Tracheal epithelial cell (primary cell): ENCODE data around the gene ZSCAN22. TPM values are rescaled to one million over a fixed set of nuclear protein-coding genes. Genes with fewer than 3 reads are reported as not detected.

Experiments used
- total RNA-seq: library from RNA; depleted of rRNA; stranded (reverse); fragments of >200 nt; gene quantifications from 2 replicates; pipeline ENCODE4 v1.2.1, GENCODE V29; 2014

Gene ZSCAN22
- total RNA-seq, result 2.2 and 2.6 TPM in 2 replicates

DNA sequence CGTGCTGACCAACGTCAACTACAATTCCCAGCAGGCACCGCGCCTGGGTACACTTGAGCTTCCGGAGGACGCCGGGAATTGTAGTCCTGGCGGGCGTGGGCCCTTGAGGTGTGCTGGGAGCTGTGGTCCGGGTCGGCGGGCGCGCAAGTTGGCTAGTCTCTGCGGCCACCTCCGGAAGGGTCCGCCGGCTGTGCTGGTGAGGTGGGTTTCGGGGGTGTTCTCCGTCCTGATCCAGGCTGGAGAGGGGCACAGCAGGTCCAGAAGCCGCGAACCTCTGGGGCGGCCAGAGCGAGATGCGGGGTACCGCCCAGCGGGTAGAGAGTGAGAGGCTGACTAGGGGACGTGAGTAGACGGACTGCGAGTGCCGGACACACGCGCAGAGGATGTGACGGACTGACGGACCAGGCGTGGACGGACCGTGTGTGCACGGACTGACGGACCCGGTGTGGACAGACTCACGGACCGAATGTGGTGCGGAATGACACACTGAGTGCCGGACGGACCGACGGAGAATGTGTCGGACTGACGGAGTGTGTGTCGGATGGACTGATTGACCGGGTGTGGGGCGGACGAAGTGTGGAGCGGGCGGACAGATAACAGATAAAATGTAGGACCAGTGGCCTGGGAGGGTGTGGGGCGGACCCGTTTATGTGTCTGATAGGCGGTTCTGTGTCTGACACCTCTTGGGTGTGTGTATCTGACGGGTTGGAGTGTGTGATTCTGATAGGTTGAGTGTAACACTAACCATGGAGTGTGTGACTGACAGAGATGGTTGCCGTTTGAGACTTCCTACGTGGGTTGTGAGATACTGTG is at the start of gene ZSCAN22:
Gene ZSCAN22, plus strand, starts transcription at position 81 of the 813 bp plus-strand sequence. CDS start 7,809 bp downstream, outside the sequence.

DNA sequence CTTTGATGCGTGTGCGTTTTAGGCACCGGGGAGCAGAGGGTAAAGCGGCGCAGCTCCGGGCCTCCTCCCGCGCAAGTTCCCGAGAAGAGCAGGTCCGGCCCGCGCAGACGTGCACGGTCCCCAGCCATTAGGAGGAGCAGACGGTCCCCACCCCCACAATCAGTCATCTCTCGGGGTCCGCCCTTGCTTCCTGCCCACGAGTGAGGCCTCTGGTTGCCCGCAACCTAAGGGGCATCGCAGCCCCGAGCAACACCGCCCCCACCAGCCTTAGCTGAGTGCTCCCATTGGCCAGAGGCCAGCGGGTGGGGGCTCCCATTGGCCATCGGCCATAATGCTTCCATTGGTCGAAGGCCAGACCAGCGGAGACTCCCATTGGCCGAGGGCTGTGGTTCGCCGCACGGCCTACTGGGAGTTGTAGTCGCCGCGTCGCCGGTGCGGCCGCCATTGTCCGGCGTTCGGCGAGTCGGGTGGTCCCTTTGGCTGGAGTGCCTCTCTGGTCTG is 48.2 kb upstream of the ZSCAN22 start, which contains the start of gene ZNF8:
Gene ZNF8, plus strand, starts transcription at position 415 of the 501 bp plus-strand sequence. CDS start 127 bp downstream, outside the sequence.

DNA sequence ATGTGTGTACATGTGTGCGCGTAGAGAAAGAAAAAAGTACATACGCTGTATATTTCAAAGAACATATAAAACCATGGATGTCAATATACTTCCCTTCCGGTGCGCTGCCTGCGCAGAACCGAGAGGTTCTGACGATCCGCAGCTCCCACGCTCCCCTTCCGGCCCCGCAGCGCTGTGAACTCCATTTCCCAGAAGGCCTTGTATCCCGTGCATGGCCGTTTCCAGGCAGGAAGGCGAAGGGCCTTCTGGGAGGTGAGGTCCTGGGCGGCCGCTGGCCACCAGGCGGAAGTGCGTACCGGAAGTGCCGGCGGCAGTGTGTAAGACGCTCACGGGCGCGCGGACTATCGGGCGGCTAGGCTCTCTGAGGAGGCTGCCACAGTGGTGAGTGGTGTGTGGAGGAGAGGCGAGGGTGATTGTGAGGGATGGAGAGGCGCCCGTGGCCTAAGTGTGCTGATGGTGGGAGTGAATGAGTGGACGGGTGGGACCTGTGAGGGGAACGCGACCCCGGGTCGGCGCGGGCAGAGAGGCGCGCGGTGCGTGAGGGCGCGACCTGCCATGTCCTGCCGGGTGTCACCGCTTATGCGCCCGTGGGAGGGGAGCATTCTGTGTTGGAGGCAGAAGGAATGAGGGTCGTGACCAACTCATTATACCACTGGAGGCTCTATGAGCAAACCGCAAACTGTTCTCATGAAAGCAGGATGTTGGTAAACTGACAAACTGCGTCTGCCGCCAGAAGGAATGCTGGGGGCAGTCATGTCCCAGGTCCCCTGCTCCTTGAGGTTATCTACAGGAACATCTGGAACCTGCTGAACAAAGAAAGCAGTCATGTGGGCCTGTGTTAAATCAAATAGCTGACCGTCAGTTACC is 21.5 kb upstream of the ZSCAN22 start, which contains the start of gene ERVK3-1:
Gene ERVK3-1, plus strand, starts transcription at position 313 of the 867 bp plus-strand sequence. CDS start 6,792 bp downstream, outside the sequence.

DNA sequence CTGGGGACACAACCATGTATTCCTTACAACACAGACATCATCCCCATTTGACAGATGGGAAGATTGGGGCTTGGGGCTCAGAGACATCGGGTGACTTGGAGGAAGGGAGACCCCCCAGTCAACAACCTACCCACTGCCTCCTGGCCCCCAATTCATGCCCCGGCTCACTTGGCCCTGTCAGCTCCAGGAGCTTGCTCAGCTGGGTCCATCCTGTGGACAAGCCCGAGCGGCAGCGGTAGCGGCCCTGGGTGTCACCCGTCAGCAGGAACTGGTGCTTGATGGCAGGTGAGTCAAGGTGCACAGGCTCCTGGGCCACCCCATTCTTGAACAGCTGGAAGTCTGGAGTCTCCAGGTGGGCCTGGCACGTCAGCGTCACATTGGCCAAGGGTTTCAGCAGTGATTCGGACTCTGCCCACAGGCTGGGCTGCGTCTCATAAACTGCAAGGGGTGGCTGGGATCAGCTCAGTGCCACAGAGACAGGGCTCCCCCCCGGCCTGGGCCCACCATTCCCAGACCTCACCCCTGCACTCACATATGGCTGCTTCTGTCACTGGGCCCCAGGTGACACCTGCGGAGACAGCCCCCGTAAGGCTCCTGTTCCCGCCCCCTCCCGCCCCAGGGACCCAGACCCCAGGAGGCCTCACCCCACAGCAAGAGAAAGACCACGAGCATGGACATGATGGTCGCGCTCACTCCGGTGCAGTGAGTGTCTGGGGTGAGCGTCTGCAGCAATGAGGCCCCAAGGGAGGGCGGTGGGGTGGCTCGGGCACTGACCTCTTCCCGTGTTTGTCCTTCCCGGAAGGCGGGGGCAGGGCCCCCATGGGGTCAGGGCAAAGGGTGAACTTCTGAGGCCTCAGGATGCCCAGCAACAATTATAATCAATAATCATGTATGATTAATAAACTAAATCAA is 26.2 kb downstream of the ZSCAN22 start, which contains the start of gene A1BG:
Gene A1BG, minus strand, starts transcription at position 733 of the 912 bp plus-strand sequence. Its CDS starts 55 bp downstream, at position 678.

DNA sequence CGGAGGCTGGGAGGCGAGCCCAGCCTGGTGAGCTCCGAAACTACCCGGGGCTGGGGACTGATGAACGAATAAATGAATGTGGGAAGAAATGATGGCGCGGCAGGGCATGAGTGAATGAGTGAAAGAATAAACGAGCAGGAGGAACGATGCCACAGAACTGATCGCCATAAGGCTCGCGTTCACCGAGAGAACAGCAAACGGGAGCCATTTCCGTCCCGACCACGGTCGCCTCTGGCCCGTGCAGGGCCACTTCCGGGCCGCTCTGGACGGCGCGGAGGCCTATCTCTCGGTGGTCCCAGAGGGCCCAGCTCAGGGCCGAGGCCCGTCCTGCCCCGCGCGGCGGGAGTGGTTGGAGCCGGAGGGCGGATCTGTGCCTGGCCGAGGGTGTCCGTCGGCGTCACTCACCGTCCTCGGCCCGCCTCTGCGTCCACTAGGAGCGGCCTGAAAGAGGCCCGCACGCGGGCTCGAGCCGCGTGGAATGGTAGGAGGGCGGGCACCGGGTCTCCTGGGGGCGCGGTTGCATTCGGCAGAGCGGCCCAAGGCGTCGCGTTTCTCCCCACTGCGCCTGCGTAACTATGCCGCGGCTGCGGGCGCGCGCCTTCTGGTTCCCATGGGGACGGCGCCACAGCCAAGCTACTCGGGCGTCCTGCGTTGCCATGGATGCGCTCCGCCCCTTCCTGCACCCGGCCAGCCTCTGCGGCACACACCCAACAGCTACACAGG is 35.6 kb downstream of the ZSCAN22 start, which contains the start of gene ZNF497:
Gene ZNF497, minus strand, starts transcription at position 480 of the 723 bp plus-strand sequence. CDS start 5,116 bp downstream, outside the sequence.

DNA sequence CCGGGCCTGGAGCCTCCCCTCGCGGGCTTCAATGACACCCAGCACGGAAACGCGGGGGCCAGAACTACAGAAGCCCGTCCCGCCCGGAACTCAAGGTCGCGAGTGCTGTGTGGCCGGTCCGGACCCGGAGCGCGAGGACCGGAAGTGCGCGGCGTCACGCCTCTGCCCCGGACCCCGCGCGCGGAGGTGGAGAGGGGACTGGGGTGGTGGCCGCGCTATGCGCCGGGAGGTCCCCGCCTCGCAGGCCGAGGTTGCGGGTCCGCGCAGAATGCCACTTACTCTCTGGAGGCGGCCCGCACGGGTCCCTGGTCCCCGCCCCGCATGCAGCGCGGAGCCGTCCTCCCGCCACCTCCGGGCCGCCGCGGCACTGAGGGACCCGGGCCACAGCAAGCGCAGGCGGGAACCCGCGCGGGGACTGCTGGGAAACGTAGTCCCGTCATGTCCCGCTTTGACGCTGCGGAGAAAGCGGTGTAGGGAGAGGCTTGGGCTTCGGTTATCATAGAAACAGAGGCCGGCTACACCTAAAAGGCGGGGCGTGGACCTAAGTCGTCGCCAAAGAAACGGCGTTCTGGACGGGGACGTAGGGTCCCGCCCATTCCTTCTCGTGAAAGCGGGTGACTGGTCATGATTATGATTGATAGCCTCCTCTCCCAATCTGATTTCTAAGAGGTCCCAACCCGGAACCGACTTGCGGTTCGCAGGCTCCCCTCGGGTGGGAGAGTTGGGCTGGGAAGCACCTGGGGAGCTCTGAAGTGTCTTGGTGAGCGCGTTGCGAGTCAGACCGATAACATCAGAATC is 54.1 kb downstream of the ZSCAN22 start, which contains the start of gene ZNF837:
Gene ZNF837, minus strand, starts transcription at position 369 of the 798 bp plus-strand sequence. CDS start 11,698 bp downstream, outside the sequence.

DNA sequence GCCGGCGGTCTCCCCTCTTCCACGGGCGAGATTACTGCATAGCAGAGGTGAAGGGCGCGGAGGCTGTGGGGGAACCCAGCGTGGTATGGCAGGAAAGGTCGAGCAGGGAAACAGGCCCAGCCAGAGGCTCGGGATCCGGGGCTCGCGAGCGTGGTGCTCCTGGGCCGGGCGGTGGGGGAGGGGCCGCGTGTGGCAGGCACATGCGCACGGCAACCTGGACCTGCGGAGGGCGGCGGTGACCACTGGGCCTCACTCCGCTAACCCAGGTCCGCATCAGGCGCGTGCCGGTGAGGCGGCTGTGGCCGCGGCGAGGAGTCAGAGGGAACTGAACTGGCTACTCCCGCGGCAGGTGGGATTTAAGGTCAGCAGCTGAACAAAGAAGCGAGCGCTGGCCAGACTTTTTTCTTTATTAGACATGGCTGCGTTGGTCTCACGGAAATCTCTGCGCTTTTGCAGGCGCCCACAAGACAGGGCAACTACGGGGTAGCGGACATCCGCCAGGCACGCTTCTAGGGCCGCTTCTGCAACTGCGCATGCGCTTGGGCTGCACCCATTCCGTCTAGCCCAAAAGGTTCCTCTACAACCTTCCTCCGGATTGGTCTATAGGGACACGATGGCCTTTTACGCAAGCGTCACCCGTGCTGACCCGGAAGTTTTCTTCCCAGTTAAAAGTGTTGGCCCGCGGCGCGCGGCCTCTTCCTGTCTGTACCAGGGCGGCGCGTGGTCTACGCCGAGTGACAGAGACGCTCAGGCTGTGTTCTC is 60.0 kb downstream of the ZSCAN22 start, which contains the start of gene RPS5:
Gene RPS5, plus strand, starts transcription at position 694 of the 762 bp plus-strand sequence. CDS start 869 bp downstream, outside the sequence.

Other genes starting within 250 kb of the ZSCAN22 start
- gene ZSCAN18, start 228.8 kb upstream of the ZSCAN22 start, total RNA-seq, result 44.1 and 55.2 TPM in 2 replicates
- gene ZNF329, start 176.2 kb upstream of the ZSCAN22 start, total RNA-seq, result 10.1 and 13.6 TPM in 2 replicates
- 25.8 and 30.3 TPM in 2 replicates for gene ZNF274, start 143.9 kb upstream of the ZSCAN22 start, total RNA-seq
- 58.0 and 70.1 TPM in 2 replicates for gene ZNF544, start 98.1 kb upstream of the ZSCAN22 start, total RNA-seq
- gene ZNF8, start 48.0 kb upstream of the ZSCAN22 start, total RNA-seq, result 3.9 and 4.3 TPM in 2 replicates
- gene ERVK3-1, start 21.6 kb upstream of the ZSCAN22 start, total RNA-seq, result 25.8 and 30.4 TPM in 2 replicates
- gene A1BG, start 26.5 kb downstream of the ZSCAN22 start, total RNA-seq, result 4.8 TPM in 1 of 2 replicates, not detected in the other
- gene ZNF497, start 35.8 kb downstream of the ZSCAN22 start, total RNA-seq, result 1.9 and 2.1 TPM in 2 replicates
- 1.9 and 6.6 TPM in 2 replicates for gene ZNF837, start 54.0 kb downstream of the ZSCAN22 start, total RNA-seq
- gene RPS5, start 60.3 kb downstream of the ZSCAN22 start, total RNA-seq, result 3,310 and 4,284 TPM in 2 replicates
- 0.48 and 3.0 TPM in 2 replicates for gene RNF225, start 68.7 kb downstream of the ZSCAN22 start, total RNA-seq
- 10.6 and 10.9 TPM in 2 replicates for gene ZNF584, start 81.7 kb downstream of the ZSCAN22 start, total RNA-seq
- 4.0 and 5.5 TPM in 2 replicates for gene ZNF132, start 113.2 kb downstream of the ZSCAN22 start, total RNA-seq
- 8.1 and 10.4 TPM in 2 replicates for gene ZNF324B, start 124.6 kb downstream of the ZSCAN22 start, total RNA-seq
- gene ZNF324, start 140.1 kb downstream of the ZSCAN22 start, total RNA-seq, result 8.3 and 15.4 TPM in 2 replicates
- gene ZNF446, start 149.4 kb downstream of the ZSCAN22 start, total RNA-seq, result 4.3 and 4.7 TPM in 2 replicates
- 7.5 and 11.1 TPM in 2 replicates for gene SLC27A5, start 185.0 kb downstream of the ZSCAN22 start, total RNA-seq
- gene ZBTB45, start 192.8 kb downstream of the ZSCAN22 start, total RNA-seq, result 3.6 and 4.7 TPM in 2 replicates
- gene TRIM28, start 217.1 kb downstream of the ZSCAN22 start, total RNA-seq, result 301 and 311 TPM in 2 replicates
- gene CHMP2A, start 228.1 kb downstream of the ZSCAN22 start, total RNA-seq, result 92.1 and 101 TPM in 2 replicates
- gene UBE2M, start 231.6 kb downstream of the ZSCAN22 start, total RNA-seq, result 39.2 and 72.8 TPM in 2 replicates
- gene MZF1, start 246.3 kb downstream of the ZSCAN22 start, total RNA-seq, result 9.9 and 19.0 TPM in 2 replicates